ENCODE results near the gene NFX1. TPM values are rescaled to one million over a fixed set of nuclear protein-coding genes. Genes with fewer than 3 reads are reported as not detected.

The NFX1 gene
- total and polyA plus RNA-seq, 4 experiments from 2014 or later = 21.2 to 64.7 (median 54.3) TPM

- no peak for DNase-seq
- Histone ChIP-seq H3K36me3 (ENCODE audit: insufficient read depth, low read length) (peaks cover 56% of the 10 kb centered on the region), H3K27me3 (ENCODE audit: insufficient read depth, low read length) (no peaks in the 10 kb centered on the region), H3K9me3 (ENCODE audit: control insufficient read depth in 1 of 2, low read length in 2 of 2) (no peaks in the 10 kb centered on the region), H3K4me1 (ENCODE audit: insufficient read depth, low read length) (no peaks in the 10 kb centered on the region), H3K27ac (ENCODE audit: low read depth, low read length) (no peak overlapping the region), H3K4me3 (ENCODE audit: low read length in 2 of 2) (no peak overlapping the region)
- H3K9me3 Mint-ChIP-seq = peaks cover 0 to 1% (median 0%) of the 10 kb centered on the region in 8 donors
- H3K27ac Mint-ChIP-seq = no peak overlapping the region
- no peaks in the 10 kb centered on the region for H3K27me3 Mint-ChIP-seq
- CTCF ChIA-PET (ENCODE audit: partially characterized antibody) = interaction anchor here (1.2 kb wide), 1 partner anchor 31 kb away, joined by 3 read pairs; no protein-coding TSS in a partner anchor
- peaks cover 3 to 9% (median 5%) of the 10 kb centered on the region in 4 donors for H3K4me1 Mint-ChIP-seq
- intact Hi-C loops (cut with micrococcal nuclease) = no loop called here
- H3K4me3 Mint-ChIP-seq = no peak overlapping the region
- POLR2A ChIA-PET (ENCODE audit: partially characterized antibody) = interaction anchor here (1.5 kb wide), 1 partner anchor 8 kb away, joined by 4 read pairs; the partner anchor contains the start of genes BAG1 and CHMP5
- peaks cover 58 to 77% of the 10 kb centered on the region in 2 donors for H3K36me3 Mint-ChIP-seq
Observed at GRCh38 chr9:33256236-33256635, 34.1 kb upstream of the NFX1 start.

DNA sequence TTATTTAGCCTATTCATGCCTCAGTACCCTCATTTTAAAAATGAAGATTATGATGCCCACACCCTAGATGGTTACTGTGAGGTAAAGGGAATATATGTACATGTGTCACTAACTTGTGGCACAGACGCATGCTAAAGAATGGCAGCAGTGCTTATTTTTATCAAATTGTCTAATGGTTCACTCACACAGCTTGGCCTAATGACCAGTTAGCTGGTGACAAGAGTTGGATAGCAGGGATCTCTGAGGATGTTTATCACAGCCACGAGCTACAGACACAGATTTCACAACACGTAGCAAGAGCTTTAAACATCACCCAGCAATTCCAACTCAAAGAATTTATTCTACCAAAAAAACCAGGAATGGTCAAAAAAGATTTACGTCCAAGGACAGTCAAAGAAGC lies 33.0 kb upstream of the NFX1 start:
- peaks cover 59 to 82% of the 10 kb centered on the region in 2 donors for H3K36me3 Mint-ChIP-seq
- no peak for DNase-seq
- no peaks in the 10 kb centered on the region for H3K27me3 ChIP-seq (ENCODE audit: insufficient read depth, low read length)
- H3K27ac Mint-ChIP-seq = no peak overlapping the region
- H3K36me3 ChIP-seq (ENCODE audit: insufficient read depth, low read length) = peaks cover 60% of the 10 kb centered on the region
- H3K9me3 Mint-ChIP-seq = peaks cover 0 to 1% (median 0%) of the 10 kb centered on the region in 8 donors
- H3K4me1 Mint-ChIP-seq = peaks cover 3 to 11% (median 5%) of the 10 kb centered on the region in 4 donors
- H3K27me3 Mint-ChIP-seq = no peaks in the 10 kb centered on the region
- no peak overlapping the region for H3K4me3 Mint-ChIP-seq
- H3K9me3 ChIP-seq (ENCODE audit: control insufficient read depth in 1 of 2, low read length in 2 of 2) = no peaks in the 10 kb centered on the region
- no peaks in the 10 kb centered on the region for H3K4me1 ChIP-seq (ENCODE audit: insufficient read depth, low read length)
- no peak overlapping the region for H3K4me3 ChIP-seq (ENCODE audit: low read length in 2 of 2)
- intact Hi-C loops (cut with micrococcal nuclease) = no loop called here
- H3K27ac ChIP-seq (ENCODE audit: low read depth, low read length) = no peak overlapping the region
- ChIA-PET CTCF (ENCODE audit: partially characterized antibody) (no interaction called here), POLR2A (ENCODE audit: partially characterized antibody) (no interaction called here)

GRCh38 chr9:33260372-33260771 lies 29.9 kb upstream of the NFX1 start:
- ChIA-PET CTCF (ENCODE audit: partially characterized antibody) (no interaction called here), POLR2A (ENCODE audit: partially characterized antibody) (no interaction called here)
- Histone ChIP-seq H3K4me3 (ENCODE audit: low read length in 2 of 2) (no peak overlapping the region), H3K9me3 (ENCODE audit: control insufficient read depth in 1 of 2, low read length in 2 of 2) (no peaks in the 10 kb centered on the region), H3K36me3 (ENCODE audit: insufficient read depth, low read length) (peaks cover 47% of the 10 kb centered on the region), H3K27ac (ENCODE audit: low read depth, low read length) (no peak overlapping the region), H3K27me3 (ENCODE audit: insufficient read depth, low read length) (no peaks in the 10 kb centered on the region), H3K4me1 (ENCODE audit: insufficient read depth, low read length) (peaks cover 16% of the 10 kb centered on the region)
- peaks cover 0 to 1% (median 0%) of the 10 kb centered on the region in 8 donors for H3K9me3 Mint-ChIP-seq
- no peak for DNase-seq
- H3K27me3 Mint-ChIP-seq = no peaks in the 10 kb centered on the region
- no peak overlapping the region for H3K4me3 Mint-ChIP-seq
- intact Hi-C loops (cut with micrococcal nuclease) = loop anchor here (10.0 kb wide), 2 partner anchors 554 to 784 kb away; partner anchors contain the start of genes UBAP2 and UBE2R2
- peaks cover 18 to 29% (median 27%) of the 10 kb centered on the region in 4 donors for H3K4me1 Mint-ChIP-seq
- H3K27ac Mint-ChIP-seq = peak overlapping the region in 2 of 7 donors; percentile 50 to 64
- H3K36me3 Mint-ChIP-seq = peaks cover 45 to 75% of the 10 kb centered on the region in 2 donors

DNA sequence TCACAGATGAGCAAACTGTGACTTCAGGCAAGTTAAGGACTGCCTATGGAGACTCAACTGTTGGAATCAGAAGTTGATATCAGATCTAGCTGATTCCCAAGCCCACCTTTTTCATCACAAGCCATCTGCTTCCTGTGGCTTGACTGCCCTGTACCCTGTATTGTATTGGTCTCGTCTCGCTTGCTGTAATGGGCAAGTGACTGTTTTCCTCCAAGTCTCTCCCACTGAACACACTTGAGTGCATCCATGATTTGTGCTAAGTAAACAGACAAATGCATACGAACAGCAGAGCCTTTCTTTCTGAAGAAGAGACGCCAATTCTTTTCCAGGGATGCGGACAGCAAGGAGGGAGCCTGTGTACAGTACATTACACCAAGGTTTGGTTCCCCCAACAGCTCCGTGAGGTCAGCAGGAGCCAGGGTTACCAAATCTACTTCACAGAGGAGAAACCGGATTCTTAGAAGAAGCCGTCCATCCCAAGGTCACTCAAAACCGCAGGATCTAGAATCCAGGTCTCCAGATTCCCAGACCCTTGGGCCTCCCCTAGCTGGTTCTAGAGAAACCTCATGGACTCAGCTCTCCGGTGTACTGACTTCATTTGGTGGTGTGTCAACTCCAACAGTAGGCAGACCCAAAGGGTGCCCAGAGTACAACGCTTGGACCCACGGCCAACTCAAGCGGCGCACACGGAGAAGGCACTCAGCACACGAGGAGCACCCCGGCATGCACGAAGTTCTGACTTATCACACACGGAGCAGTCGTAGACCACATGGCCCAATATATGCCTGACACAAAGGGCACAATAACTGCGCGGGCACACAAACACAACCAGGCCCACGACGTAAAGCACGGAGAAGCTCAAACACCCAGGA lies 26.9 kb upstream of the NFX1 start:
- H3K27me3 Mint-ChIP-seq = no peaks in the 10 kb centered on the region
- ChIA-PET CTCF (ENCODE audit: partially characterized antibody) (interaction anchor here (1.0 to 2.1 kb wide), 3 partner anchors 27 to 37 kb away, joined by 3 to 5 read pairs (median 5); partner anchors contain the start of gene NFX1), POLR2A (ENCODE audit: partially characterized antibody) (interaction anchor here (0.6 to 3.5 kb wide), 10 partner anchors 8 to 238 kb away, joined by 3 to 58 read pairs (median 4); partner anchors contain the start of genes AQP3, B4GALT1, DNAJA1 and NFX1)
- peak overlapping the region; percentile 84 to 99 (median 95) for H3K27ac Mint-ChIP-seq
- peaks cover 38 to 56% (median 45%) of the 10 kb centered on the region in 4 donors for H3K4me1 Mint-ChIP-seq
- peaks cover 40 to 72% of the 10 kb centered on the region in 2 donors for H3K36me3 Mint-ChIP-seq
- intact Hi-C loops (cut with micrococcal nuclease) = loop anchor here (1.0 to 10.0 kb wide), 8 partner anchors 27 to 781 kb away; partner anchors contain the start of genes APTX, B4GALT1, DNAJA1 and NFX1
- Histone ChIP-seq H3K4me1 (ENCODE audit: insufficient read depth, low read length) (peaks cover 38% of the 10 kb centered on the region), H3K9me3 (ENCODE audit: control insufficient read depth in 1 of 2, low read length in 2 of 2) (no peaks in the 10 kb centered on the region), H3K27ac (ENCODE audit: low read depth, low read length) (peak overlapping the region; percentile 76), H3K4me3 (ENCODE audit: low read length in 2 of 2) (peak overlapping the region; percentile 51 to 71), H3K36me3 (ENCODE audit: insufficient read depth, low read length) (peaks cover 29% of the 10 kb centered on the region), H3K27me3 (ENCODE audit: insufficient read depth, low read length) (no peaks in the 10 kb centered on the region)
- H3K4me3 Mint-ChIP-seq = peak overlapping the region; percentile 93 to 100 (median 97)
- peak in 1 of 5 donors; percentile 33 for DNase-seq
- no peaks in the 10 kb centered on the region for H3K9me3 Mint-ChIP-seq

DNA sequence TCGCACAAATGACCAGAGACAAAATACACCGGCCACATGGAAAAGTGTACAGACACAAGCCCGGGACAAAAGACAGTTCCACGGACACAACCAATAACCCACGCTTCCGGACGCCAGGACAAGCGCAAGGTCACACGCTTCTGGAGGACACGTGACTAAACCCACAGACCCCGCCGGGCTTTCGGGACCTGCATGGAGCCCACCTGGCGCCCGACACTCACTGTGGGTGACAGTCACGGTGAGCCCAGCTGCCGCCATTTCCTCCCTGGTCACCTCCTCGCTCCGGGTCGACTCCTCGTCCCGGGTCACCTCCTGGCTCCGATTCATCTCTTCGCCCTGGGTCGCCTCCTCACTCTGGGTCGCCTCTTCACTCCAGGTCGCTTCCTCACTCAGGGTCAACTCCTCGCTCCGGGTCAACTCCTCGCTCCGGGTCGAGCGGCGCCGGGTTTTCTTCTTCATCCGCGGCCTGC lies 26.3 kb upstream of the NFX1 start:
- Histone ChIP-seq H3K27ac (ENCODE audit: low read depth, low read length) (peak overlapping the region; percentile 76), H3K27me3 (ENCODE audit: insufficient read depth, low read length) (no peaks in the 10 kb centered on the region), H3K4me3 (ENCODE audit: low read length in 2 of 2) (peak overlapping the region; percentile 51 to 71), H3K36me3 (ENCODE audit: insufficient read depth, low read length) (peaks cover 34% of the 10 kb centered on the region), H3K4me1 (ENCODE audit: insufficient read depth, low read length) (peaks cover 38% of the 10 kb centered on the region), H3K9me3 (ENCODE audit: control insufficient read depth in 1 of 2, low read length in 2 of 2) (no peaks in the 10 kb centered on the region)
- Mint-ChIP-seq H3K4me3 (peak overlapping the region; percentile 93 to 100 (median 97)), H3K27me3 (no peaks in the 10 kb centered on the region), H3K36me3 (peaks cover 33 to 67% of the 10 kb centered on the region in 2 donors), H3K27ac (peak overlapping the region; percentile 84 to 99 (median 95)), H3K9me3 (no peaks in the 10 kb centered on the region), H3K4me1 (peaks cover 38 to 53% (median 45%) of the 10 kb centered on the region in 4 donors)
- intact Hi-C loops (cut with micrococcal nuclease) = loop anchor here (1.0 to 10.0 kb wide), 8 partner anchors 26 to 781 kb away; partner anchors contain the start of genes APTX, B4GALT1, DNAJA1 and NFX1
- DNase-seq = peak in 3 of 5 donors; percentile 20 to 64 (median 23)
- ChIA-PET POLR2A (ENCODE audit: partially characterized antibody) (interaction anchor here (1.0 to 3.5 kb wide), 10 partner anchors 9 to 239 kb away, joined by 3 to 58 read pairs (median 4); partner anchors contain the start of genes AQP3, B4GALT1, DNAJA1 and NFX1), CTCF (ENCODE audit: partially characterized antibody) (interaction anchor here (1.9 to 2.1 kb wide), 2 partner anchors 26 to 38 kb away, joined by 5 read pairs; partner anchors contain the start of gene NFX1)

- peaks cover 32 to 63% of the 10 kb centered on the region in 2 donors for H3K36me3 Mint-ChIP-seq
- CTCF ChIA-PET (ENCODE audit: partially characterized antibody) = interaction anchor here (2.1 kb wide), 1 partner anchor 38 kb away, joined by 5 read pairs; no protein-coding TSS in a partner anchor
- H3K4me1 Mint-ChIP-seq = peaks cover 38 to 53% (median 44%) of the 10 kb centered on the region in 4 donors
- Histone ChIP-seq H3K9me3 (ENCODE audit: control insufficient read depth in 1 of 2, low read length in 2 of 2) (no peaks in the 10 kb centered on the region), H3K4me3 (ENCODE audit: low read length in 2 of 2) (peak within 1 kb of the TSS; percentile 71 to 85), H3K27ac (ENCODE audit: low read depth, low read length) (peak within 1 kb of the TSS; percentile 76), H3K36me3 (ENCODE audit: insufficient read depth, low read length) (peaks cover 29% of the 10 kb centered on the region), H3K4me1 (ENCODE audit: insufficient read depth, low read length) (peaks cover 38% of the 10 kb centered on the region), H3K27me3 (ENCODE audit: insufficient read depth, low read length) (no peaks in the 10 kb centered on the region)
- POLR2A ChIA-PET (ENCODE audit: partially characterized antibody) = interaction anchor here (1.0 to 3.5 kb wide), 11 partner anchors 9 to 552 kb away, joined by 3 to 58 read pairs (median 4); partner anchors contain the start of genes AQP3, B4GALT1, DNAJA1 and NFX1
- DNase-seq = peak; percentile 99 to 100 (median 100)
- H3K4me3 Mint-ChIP-seq = peak within 1 kb of the TSS; percentile 95 to 100 (median 97)
- no peaks in the 10 kb centered on the region for H3K27me3 Mint-ChIP-seq
- H3K27ac Mint-ChIP-seq = peak within 1 kb of the TSS; percentile 90 to 99 (median 98)
- intact Hi-C loops (cut with micrococcal nuclease) = loop anchor here (1.0 to 10.0 kb wide), 9 partner anchors 26 to 780 kb away; partner anchors contain the start of genes APTX, B4GALT1, DNAJA1 and NFX1
- H3K9me3 Mint-ChIP-seq = no peaks in the 10 kb centered on the region
Observed at GRCh38 chr9:33264473-33265177, 25.7 kb upstream of the NFX1 start, which contains the start of the genes BAG1 and CHMP5. Gene BAG1, minus strand, starts transcription at chr9:33264708. Gene CHMP5, plus strand, starts transcription at chr9:33265049. Its CDS starts 30 bp downstream, at chr9:33265079.

All from CD4-positive, alpha-beta memory T cell (primary cell).